CD4-positive, alpha-beta T cell treated with Interferon alpha-2 for 1 hour (primary cell): ENCODE data around the gene KCNJ5.

Experiments used
- DNase-seq, 2 donors: peaks; one replicate each; pipeline ENCODE4 v3.0.0-alpha.2; 2020 to 2022

The KCNJ5 gene

DNA sequence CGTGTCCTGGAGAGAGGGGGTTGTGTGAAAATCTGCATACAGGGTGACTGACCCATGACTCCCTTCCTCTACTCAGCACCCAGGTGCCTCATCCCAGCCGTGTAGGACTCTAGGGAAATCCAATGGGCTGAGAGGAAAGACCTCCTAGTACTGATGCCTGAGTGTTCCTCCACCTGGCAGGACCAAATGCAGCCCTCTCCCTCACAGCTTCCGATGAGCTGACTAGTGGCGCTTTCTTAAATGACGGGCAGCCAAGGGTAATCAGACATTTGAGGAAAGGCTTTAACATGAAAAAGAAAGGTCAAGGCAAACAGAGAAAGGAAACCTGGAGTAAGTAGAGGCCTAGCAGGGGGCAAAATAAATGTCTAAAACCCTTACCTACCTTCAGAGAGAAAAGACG lies 19.1 kb upstream of the KCNJ5 start:
- no peak for DNase-seq

GRCh38 chr11:128872594-128872993 lies 18.6 kb upstream of the KCNJ5 start:
- no peak for DNase-seq

DNA sequence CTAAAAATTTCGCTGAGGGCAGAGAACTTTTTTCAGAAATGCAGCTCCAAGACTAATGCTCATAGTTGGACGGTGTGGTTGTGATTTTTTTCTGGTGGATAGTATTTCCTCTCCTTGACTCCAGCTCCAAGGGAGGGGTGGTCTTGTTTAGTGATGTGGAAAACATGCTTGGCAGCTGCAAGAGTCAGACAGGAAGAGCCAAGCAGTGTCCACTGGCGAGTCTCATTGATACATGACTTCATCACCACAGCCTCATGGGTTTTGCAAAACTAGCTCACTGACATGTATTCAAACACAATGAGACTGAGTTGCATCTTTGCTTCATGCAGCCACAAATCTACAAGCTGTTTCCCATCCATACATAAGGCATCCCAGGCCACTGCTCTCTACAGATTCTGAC lies 16.7 kb upstream of the KCNJ5 start:
- no peak for DNase-seq

GRCh38 chr11:128876133-128876650 lies 15.0 kb upstream of the KCNJ5 start:
- DNase-seq, result no peak

DNA sequence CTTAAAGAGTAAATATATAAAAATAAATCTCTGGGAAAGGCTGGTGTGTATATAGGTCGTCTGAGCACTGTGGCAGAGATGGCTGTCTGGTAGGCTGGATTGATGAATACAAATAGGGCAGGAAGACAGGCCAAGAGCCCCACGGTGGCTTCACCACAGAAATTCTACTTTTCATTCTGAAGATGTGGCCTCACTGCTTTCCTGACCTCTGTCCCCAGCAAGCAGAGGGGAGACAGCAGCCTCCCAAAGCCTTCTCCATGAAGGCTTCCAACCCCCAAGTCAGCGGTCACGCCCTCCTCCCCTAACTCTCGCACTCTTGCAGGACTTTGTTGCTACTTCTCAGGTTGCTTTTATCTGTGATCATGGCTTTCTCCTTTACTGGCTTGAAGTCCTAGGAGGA lies 13.4 kb upstream of the KCNJ5 start:
- DNase-seq, result no peak

DNA sequence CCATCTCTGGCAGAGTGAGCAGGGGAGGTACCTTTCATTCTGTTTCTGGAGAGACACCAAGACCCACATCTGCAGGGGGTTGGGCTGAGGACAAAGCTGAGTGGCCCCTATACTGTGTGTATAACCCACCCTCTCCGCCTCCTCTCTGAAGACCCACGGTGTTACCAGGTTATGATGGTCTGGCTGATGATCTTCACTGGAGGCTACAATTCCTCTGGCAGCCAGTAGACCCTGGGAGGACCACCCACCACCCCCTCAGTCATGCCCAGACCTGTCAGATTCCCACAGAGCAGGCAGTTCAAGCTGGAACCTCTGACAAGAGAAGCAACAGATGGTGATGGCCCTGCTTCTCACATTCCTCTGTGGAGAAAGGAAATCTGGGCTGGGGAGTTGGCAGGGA lies 12.7 kb upstream of the KCNJ5 start:
- DNase-seq, result no peak

- no peak for DNase-seq
Observed at GRCh38 chr11:128879817-128880216, 11.3 kb upstream of the KCNJ5 start.

DNA sequence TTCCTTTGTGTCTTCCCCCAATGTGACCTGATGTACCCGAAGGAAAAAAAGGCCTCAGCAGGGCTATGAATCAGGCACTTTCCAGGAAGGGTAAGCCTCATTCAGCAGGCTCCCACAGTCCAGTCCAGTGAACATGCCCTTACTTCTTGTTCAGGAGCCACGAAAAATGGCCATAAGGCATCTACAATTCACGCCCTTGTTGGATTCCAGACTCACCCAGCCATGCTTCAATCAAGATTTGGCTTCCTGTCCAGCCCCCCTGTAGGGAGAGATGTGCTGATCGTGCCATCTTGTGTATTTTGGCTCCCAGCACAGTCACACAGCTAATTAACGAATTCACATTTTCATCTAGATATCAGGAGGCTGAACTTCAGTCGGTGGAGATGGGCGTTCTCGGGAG lies 9.9 kb upstream of the KCNJ5 start:
- DNase-seq, result no peak

- DNase-seq, result no peak
Observed at GRCh38 chr11:128882451-128882850, 8.7 kb upstream of the KCNJ5 start.

DNA sequence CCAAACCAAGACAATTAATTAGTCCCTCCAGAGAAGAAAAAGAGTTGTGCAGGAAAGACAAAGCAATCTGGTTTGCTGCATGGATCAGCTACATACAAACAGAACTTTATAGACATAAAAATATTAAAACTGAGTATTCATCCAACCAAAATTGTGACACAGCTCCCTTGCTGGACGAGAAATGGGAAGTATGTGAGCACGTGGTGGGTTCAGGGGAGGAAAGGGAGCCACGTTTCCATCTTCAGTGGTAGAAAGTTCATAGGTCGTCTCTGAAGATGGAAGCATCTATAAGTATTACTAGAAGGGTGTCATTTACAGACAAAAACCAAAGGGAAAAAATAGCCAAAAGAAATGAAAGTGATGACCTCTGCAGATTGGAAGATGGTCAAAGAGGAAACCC lies 7.1 kb upstream of the KCNJ5 start:
- no peak for DNase-seq

- peak; percentile 61 to 76 for DNase-seq
Observed at GRCh38 chr11:128884703-128885338, 6.3 kb upstream of the KCNJ5 start.

GRCh38 chr11:128886406-128887124 lies 4.6 kb upstream of the KCNJ5 start:
- DNase-seq, result no peak

DNA sequence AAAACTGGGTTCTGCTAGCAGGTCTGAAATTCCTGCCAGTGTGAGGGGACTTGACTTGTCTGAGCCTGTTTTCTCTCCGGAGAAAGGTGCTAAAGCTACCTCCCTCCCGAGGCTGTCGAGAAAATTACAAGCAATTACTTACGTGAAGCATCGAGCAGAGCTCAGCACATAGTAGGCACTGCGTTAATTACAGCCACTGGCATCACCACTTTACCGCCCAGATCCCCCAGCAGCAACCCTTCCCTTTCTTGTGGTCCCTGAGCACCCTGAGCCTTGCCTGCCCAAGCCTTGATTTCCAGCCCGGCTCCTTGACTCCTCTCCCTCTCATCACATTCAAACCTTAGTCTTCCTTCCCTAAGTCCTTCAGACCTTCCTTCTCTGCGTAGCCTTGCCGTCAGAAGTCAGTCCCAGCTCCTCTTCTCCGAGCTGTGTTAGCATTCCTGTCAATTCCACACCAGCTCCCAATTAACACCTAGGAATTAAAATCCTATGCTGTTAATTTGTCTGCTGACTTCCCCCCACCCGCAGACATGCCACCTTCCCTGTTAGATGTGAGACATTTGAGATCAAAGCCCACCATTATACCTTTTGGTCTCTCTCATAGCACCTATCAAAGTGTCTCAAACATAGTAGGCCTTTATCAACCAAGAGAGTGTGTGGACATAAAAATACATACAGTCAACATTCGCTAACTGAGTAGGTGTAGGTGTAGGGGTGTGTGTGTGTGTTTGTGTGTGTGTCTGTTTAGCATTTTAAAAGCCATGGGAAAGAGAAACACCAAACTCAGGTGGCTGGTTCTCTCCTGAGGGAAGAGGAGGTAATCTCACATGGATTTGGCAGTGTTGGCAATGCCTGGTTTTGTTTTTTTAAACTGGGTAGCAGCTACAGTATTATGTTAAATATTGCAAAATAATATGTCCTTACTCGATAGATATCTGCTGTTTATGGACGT lies 2.8 kb upstream of the KCNJ5 start:
- no peak for DNase-seq

DNA sequence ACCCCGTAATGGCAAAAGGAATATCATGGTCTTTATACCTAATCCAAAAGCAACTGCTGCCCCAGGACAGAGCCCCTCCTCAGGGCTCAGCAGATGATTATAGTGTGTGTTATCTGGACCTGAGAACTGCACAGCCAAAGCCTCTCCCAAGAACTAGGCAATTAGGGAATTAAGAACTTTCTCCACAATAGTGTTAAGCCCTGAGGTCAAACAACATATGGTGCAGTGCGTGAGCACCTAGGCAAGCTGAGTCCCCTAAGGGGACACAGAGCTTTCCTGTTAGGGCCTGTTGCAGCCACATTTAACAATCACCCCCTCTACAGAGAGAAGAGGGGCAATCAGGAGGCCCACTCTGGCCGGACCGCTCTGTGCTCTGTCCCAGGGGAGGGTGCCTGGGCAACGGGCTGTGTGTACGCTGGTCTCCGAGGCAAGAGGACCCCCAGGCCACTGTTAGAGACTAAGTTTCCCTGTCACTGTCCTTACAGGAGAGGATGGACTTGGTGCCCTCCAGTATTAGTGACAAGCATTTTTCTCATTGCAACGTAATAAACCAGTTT lies 1.4 kb upstream of the KCNJ5 start:
- DNase-seq, result no peak

DNA sequence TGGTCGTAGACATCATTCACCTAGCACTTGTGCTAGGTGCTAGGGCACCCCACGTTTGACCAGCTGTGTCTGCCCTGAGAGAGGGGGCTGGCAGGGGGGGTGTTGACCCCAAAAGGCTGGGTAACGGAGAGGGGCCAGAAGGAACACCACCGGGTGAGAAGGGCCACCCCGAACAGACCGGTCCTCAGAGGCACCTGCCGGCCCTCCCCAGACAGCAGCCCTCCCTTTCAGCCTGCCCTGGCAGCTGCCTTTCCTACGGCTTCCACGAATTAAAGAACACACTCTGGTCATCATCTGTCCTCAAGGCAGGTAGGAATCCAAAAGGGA lies 977 bp upstream of the KCNJ5 start:
- no peak for DNase-seq

- no peak for DNase-seq
Observed at GRCh38 chr11:128891913-128892398, 800 bp downstream of the KCNJ5 start.

GRCh38 chr11:128892866-128893565 lies 1.9 kb downstream of the KCNJ5 start:
- DNase-seq, result no peak

- DNase-seq, result no peak
Observed at GRCh38 chr11:128893578-128894285, 2.6 kb downstream of the KCNJ5 start.

GRCh38 chr11:128894286-128894681 lies 3.1 kb downstream of the KCNJ5 start:
- no peak for DNase-seq

DNA sequence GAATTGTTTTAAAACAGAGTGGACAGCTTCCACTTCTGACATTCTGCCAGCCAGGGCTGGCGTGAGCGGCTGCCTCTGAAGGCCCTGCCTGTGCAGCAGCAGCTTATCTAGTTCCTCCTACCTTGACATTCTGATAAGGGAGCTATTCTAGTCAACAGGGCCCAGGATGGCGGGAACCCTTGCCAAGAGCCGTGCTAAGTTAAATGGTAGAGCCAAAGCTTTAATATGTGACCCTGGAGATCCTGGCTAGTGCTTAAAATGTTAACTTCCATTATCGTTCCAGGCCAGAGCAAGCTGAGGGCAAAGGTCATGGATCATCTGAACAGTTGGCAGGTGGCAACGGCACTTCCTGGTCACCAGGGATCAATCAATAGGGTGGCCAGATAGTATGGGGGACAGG lies 3.5 kb downstream of the KCNJ5 start:
- DNase-seq, result no peak

- no peak for DNase-seq
Observed at GRCh38 chr11:128895526-128895925, 4.4 kb downstream of the KCNJ5 start.

- no peak for DNase-seq
Observed at GRCh38 chr11:128896356-128896755, 5.2 kb downstream of the KCNJ5 start.
